NCI-H345 treated with DMSO at 0.1 percent for 48 hours (cell line): ENCODE data around the gene EVI2B.
"Not testable (repeated sequence)": the region's sequence is repeated elsewhere in the genome, so short reads cannot be mapped to it uniquely, and the experiment has no call there.

Experiments used
- DNase-seq: peaks from one replicate; lab custom pipeline; 2025; ENCODE audit not compliant: unreplicated experiment; lab: John Stamatoyannopoulos, UW

EVI2B gene

GRCh38 chr17:31272803-31273202 is 41.1 kb downstream of the EVI2B start:
- DNase-seq: no peak

DNA sequence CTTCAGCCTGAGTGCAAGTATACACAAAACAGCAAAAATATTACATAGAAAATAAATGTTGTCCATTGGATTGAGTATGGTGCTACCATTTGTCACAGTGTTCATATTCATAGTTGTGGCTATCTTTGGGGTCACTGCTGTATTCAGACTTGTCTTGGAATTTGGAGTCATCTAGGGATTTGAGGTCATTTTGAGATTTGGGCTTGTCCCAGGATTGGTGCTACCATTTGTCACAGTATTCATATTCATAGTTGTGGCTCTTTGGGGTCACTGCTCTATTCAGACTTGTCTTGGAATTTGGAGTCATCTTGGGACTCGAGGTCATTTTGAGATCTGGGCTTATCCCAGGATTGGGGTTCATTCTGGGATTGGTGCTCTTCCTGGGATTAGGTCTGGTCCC is 41.6 kb downstream of the EVI2B start:
- DNase-seq: no peak

GRCh38 chr17:31269578-31269983 is 44.3 kb downstream of the EVI2B start:
- DNase-seq: no peak

GRCh38 chr17:31269036-31269577 is 44.7 kb downstream of the EVI2B start:
- no peak for DNase-seq

GRCh38 chr17:31266042-31266441 is 47.8 kb downstream of the EVI2B start:
- DNase-seq: no peak

DNA sequence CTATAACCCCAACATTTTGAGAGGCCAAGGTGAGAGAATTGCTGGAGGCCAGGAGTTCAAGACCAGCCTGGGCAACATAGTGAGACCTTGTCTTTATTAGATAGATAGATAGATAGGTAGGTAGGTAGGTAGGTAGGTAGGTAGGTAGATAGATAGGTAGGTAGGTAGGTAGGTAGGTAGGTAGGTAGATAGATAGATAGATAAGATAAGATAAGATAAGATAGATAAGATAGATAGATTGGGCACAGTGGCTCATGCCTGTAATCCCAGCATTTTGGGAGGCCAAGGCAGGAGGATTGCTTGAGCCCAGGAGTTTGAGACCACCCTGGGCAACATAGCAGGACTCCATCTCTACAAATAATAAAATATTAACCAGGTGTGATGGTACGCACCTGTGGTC is 50.9 kb downstream of the EVI2B start:
- not testable (repeated sequence) for DNase-seq

DNA sequence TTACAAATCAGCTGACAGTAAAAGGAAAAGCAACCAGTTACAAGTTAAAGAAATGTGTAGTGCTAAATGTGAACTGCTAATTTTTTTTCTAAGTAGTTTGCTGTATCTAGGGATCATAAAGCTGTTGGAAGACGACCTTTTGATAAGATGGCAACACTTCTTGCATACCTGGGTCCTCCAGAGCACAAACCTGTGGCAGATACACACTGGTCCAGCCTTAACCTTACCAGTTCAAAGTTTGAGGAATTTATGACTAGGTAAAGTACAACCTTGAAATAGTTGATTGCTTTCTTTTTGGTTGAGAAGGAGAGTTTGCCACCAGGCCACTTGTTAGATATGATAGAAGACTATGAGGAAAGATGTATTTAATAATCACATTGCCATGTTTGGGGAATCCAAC is 52.3 kb downstream of the EVI2B start:
- DNase-seq: no peak

GRCh38 chr17:31260151-31260550 is 53.7 kb downstream of the EVI2B start:
- DNase-seq: no peak

GRCh38 chr17:31256936-31257335 is 56.9 kb downstream of the EVI2B start:
- no peak for DNase-seq

- no peak for DNase-seq
Observed at GRCh38 chr17:31254654-31255053, 59.2 kb downstream of the EVI2B start.
